Keratinocyte (primary cell): ENCODE data around the gene MARCHF3. TPM values are rescaled to one million over a fixed set of nuclear protein-coding genes. Genes with fewer than 3 reads are reported as not detected.

Source experiments
- DNase-seq: peaks from one replicate; pipeline ENCODE4 v3.0.0-alpha.2; 2011; ENCODE audit warnings: low read depth, missing footprints, low spot score
- FAIRE-seq: peaks from 2 replicates; lab custom pipeline; 2011; peaks lifted over from hg19 to GRCh38; lab: Jason Lieb, UNC
- H2AFZ ChIP-seq: 2 replicates; pipeline ENCODE4 v1.6.0; 2012; ENCODE audit warnings: low read length, control low read depth, inconsistent platforms; ENCODE audit not compliant: control insufficient read depth
- H3K27ac ChIP-seq: 2 replicates; pipeline ENCODE4 v1.5.1; 2011; ENCODE audit warnings: low read length; ENCODE audit not compliant: control insufficient read depth, insufficient read depth
- H3K27me3 ChIP-seq: 3 replicates; pipeline ENCODE4 v1.6.0; 2011; ENCODE audit warnings: low read length; ENCODE audit not compliant: control insufficient read depth, insufficient read depth; ENCODE audit errors: extremely low read depth
- H3K36me3 ChIP-seq, 2 experiments: 2 replicates in 1 of 2; 3 replicates in 1 of 2; pipeline ENCODE4 v1.5.1; 2011; ENCODE audit warnings: low read length in 2 of 2, mild to moderate bottlenecking in 1 of 2; ENCODE audit not compliant: control insufficient read depth in 2 of 2, insufficient read depth in 2 of 2; ENCODE audit errors: extremely low read depth in 1 of 2
- H3K4me1 ChIP-seq: 3 replicates; pipeline ENCODE4 v1.5.1; 2011; ENCODE audit warnings: low read length; ENCODE audit not compliant: control insufficient read depth, insufficient read depth; ENCODE audit errors: extremely low read depth
- H3K4me2 ChIP-seq: 3 replicates; pipeline ENCODE4 v1.6.0; 2011; ENCODE audit warnings: low read depth, low read length; ENCODE audit not compliant: control insufficient read depth, insufficient read depth; ENCODE audit errors: extremely low read depth
- H3K4me3 ChIP-seq, 3 experiments: fragments of 200-600 bp in 1 of 3; sonication (generic) in 1 of 3; 2 replicates in 2 of 3; 3 replicates in 1 of 3; pipeline ENCODE4 v1.5.1; 2011 to 2016; ENCODE audit warnings: low read length in 3 of 3, mild to moderate bottlenecking in 3 of 3, control low read depth in 2 of 3, inconsistent platforms in 1 of 3, low read depth in 1 of 3, mixed read lengths in 1 of 3, mixed run types in 1 of 3, moderate library complexity in 1 of 3; ENCODE audit not compliant: control insufficient read depth in 2 of 3, insufficient read depth in 2 of 3; ENCODE audit errors: extremely low read depth in 1 of 3
- H3K79me2 ChIP-seq: 2 replicates; pipeline ENCODE4 v1.6.0; 2012; ENCODE audit warnings: low read length; ENCODE audit not compliant: control insufficient read depth, insufficient read depth
- H3K9ac ChIP-seq: 3 replicates; pipeline ENCODE4 v1.6.0; 2011; ENCODE audit warnings: low read length; ENCODE audit not compliant: control insufficient read depth, insufficient read depth; ENCODE audit errors: extremely low read depth
- H3K9me1 ChIP-seq: 3 replicates; pipeline ENCODE4 v1.6.0; 2011; ENCODE audit warnings: low read length; ENCODE audit not compliant: control insufficient read depth, insufficient read depth; ENCODE audit errors: extremely low read depth
- H3K9me3 ChIP-seq: 2 replicates; pipeline ENCODE4 v1.5.1; 2012; ENCODE audit warnings: low read depth, low read length; ENCODE audit not compliant: control insufficient read depth
- H4K20me1 ChIP-seq: 3 replicates; pipeline ENCODE4 v1.6.0; 2011; ENCODE audit warnings: low read length; ENCODE audit not compliant: control insufficient read depth, insufficient read depth; ENCODE audit errors: extremely low read depth
- CTCF ChIP-seq, 3 experiments: IDR thresholded peaks in 1 of 3; conservative IDR thresholded peaks in 1 of 3; optimal IDR thresholded peaks in 1 of 3; 2 replicates in 2 of 3; 3 replicates in 1 of 3; pipeline versions ENCODE3 to v1.5.1; 2011; ENCODE audit warnings: low read length in 3 of 3, mild to moderate bottlenecking in 3 of 3, moderate library complexity in 2 of 3, control low read depth in 1 of 3, inconsistent platforms in 1 of 3; ENCODE audit not compliant: insufficient read depth in 2 of 3; ENCODE audit errors: extremely low read depth in 1 of 3
- EZH2 ChIP-seq: IDR thresholded peaks from one replicate; pipeline ENCODE4 v1.6.1; 2012; ENCODE audit warnings: inconsistent platforms, mild to moderate bottlenecking, low read length, moderate library complexity
- dilution Hi-C: fragments of 300-500 bp; cut with MboI; formaldehyde crosslinking; loops from one replicate; pipeline ENCODE4 v1.7.0; 2020; ENCODE audit warnings: low sequenced_read_pairs; ENCODE audit not compliant: extremely low pct_ligation_motif_present
- polyA plus RNA-seq, 5 experiments: library from polyadenylated mRNA; depleted of rRNA in 3 of 5; stranded (reverse) in 3 of 5; stranded (forward) in 1 of 5; unstranded in 1 of 5; fragments of >200 nt; gene quantifications; 1 replicate in 1 of 5; 2 replicates in 3 of 5; 3 replicates in 1 of 5; pipeline versions ENCODE4 v1.2.1 to v1.2.3, GENCODE V29; 2011 to 2012; ENCODE audit warnings: missing spikeins in 2 of 5, low read depth in 1 of 5, low replicate concordance in 1 of 5

The MARCHF3 gene
- polyA plus RNA-seq, 1 donor (not counting 4 experiments of a cell fraction or from before 2014, with no cell fraction given): 0.45 TPM

DNA sequence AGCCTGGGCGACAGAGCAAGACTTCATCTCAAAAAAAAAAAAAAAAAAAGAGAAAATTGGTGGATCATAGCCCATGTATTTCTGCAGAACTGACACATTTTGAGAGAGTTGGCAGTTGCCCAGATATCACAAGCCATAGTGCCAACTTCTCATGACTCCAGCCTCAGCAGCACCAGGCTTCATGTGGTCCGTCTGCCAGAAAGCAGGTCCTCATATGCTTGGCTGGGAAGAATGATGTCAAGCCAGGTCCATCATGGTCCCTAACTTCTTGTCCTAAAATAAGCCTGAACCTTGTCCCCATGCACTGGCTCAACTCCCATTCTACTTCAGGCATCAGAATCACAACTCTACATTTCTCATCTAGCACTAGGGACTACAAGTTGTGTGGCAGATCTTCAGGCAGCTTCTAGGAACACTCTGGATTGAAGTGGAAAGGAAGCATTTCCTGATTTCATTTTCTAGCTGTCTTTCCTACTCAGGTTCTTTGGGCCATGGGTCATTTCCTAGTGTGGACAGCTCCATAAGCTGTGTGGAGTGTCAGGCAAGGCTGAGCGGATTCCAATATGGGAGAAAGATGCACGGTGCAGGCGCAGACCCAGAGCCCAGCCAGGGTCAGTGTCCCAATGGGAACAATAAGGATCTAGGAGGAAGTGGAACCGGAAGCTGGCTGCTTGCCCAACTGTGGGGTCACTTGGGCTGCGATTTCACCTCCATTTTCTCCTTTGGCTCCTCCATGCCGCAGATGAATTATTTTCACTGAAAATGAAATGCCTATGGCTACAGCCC is 163.3 kb downstream of the MARCHF3 start:
- H2AFZ ChIP-seq: no peak overlapping the region
- TF ChIP-seq CTCF (optimal IDR thresholded peaks at IDR 0.05 in 1 of 3, IDR thresholded peaks at IDR 0.05 in 1 of 3, conservative IDR thresholded peaks at IDR 0.05 in 1 of 3; ENCODE audit: extremely low read depth in 1 of 3, insufficient read depth in 2 of 3, low read length in 3 of 3) (no peak), EZH2 (no peak)
- H4K20me1 ChIP-seq: no peaks in the 10 kb centered on the region
- H3K9me3 ChIP-seq: no peaks in the 10 kb centered on the region
- H3K9ac ChIP-seq: no peak overlapping the region
- dilution Hi-C loops: no loop called here
- no peaks in the 10 kb centered on the region for H3K9me1 ChIP-seq
- DNase-seq (no peak), FAIRE-seq (no peak)
- H3K4me1 ChIP-seq: no peaks in the 10 kb centered on the region
- H3K27me3 ChIP-seq: no peaks in the 10 kb centered on the region
- no peaks in the 10 kb centered on the region for H3K79me2 ChIP-seq
- no peak overlapping the region for H3K4me2 ChIP-seq
- no peak overlapping the region for H3K4me3 ChIP-seq
- H3K27ac ChIP-seq: no peak overlapping the region
- no peaks in the 10 kb centered on the region for H3K36me3 ChIP-seq

- TF ChIP-seq CTCF (optimal IDR thresholded peaks at IDR 0.05 in 1 of 3, IDR thresholded peaks at IDR 0.05 in 1 of 3, conservative IDR thresholded peaks at IDR 0.05 in 1 of 3; ENCODE audit: extremely low read depth in 1 of 3, insufficient read depth in 2 of 3, low read length in 3 of 3) (no peak), EZH2 (no peak)
- DNase-seq (no peak), FAIRE-seq (peak; percentile 17)
- H3K9me3 ChIP-seq: no peaks in the 10 kb centered on the region
- H3K4me3 ChIP-seq: no peak overlapping the region
- no peak overlapping the region for H3K27ac ChIP-seq
- no peaks in the 10 kb centered on the region for H3K9me1 ChIP-seq
- H3K4me1 ChIP-seq: no peaks in the 10 kb centered on the region
- H3K36me3 ChIP-seq: no peaks in the 10 kb centered on the region
- dilution Hi-C loops: no loop called here
- H3K4me2 ChIP-seq: no peak overlapping the region
- no peak overlapping the region for H2AFZ ChIP-seq
- H3K9ac ChIP-seq: no peak overlapping the region
- H3K79me2 ChIP-seq: no peaks in the 10 kb centered on the region
- H4K20me1 ChIP-seq: no peaks in the 10 kb centered on the region
- no peaks in the 10 kb centered on the region for H3K27me3 ChIP-seq
These were observed 165.1 kb downstream of the MARCHF3 start for GRCh38 chr5:126865299-126865698.
